Choroid plexus epithelial cell (primary cell): ENCODE data around the gene SOD2.
A peak's percentile ranks its signal among the peaks of the same experiment; 100 is the strongest.

Source experiments
- DNase-seq: peaks from one replicate; pipeline ENCODE4 v3.0.0-alpha.2; 2010; ENCODE audit warnings: low read depth
- H3K4me3 ChIP-seq: 2 replicates; pipeline ENCODE4 v1.5.1; 2011; ENCODE audit warnings: low read depth, mild to moderate bottlenecking, control low read depth, low read length, moderate library complexity
- CTCF ChIP-seq: conservative IDR thresholded peaks from 2 replicates; pipeline ENCODE4 v1.5.1; 2011; ENCODE audit warnings: low read depth, mild to moderate bottlenecking, control low read depth, inconsistent platforms, low read length, moderate library complexity

Gene SOD2

GRCh38 chr6:159646116-159646515, 46.9 kb downstream of the SOD2 start:
- peak; percentile 30 for DNase-seq
- no peak for TF ChIP-seq CTCF
- H3K4me3 ChIP-seq = no peak overlapping the region

- peak; percentile 46 for DNase-seq
- no peak for TF ChIP-seq CTCF
- no peak overlapping the region for H3K4me3 ChIP-seq
Measured at GRCh38 chr6:159645640-159646039, 47.4 kb downstream of the SOD2 start.
